Measurements from ENCODE around the gene TP53BP2. TPM values are rescaled to one million over a fixed set of nuclear protein-coding genes. Genes with fewer than 3 reads are reported as not detected.

TP53BP2 gene
- total RNA-seq, 1 donor = 38.0 TPM

GRCh38 chr1:223828162-223828848, 17.4 kb downstream of the TP53BP2 start:
- DNase-seq (ENCODE audit: low read depth) = no peak
- H3K4me3 ChIP-seq (ENCODE audit: low read depth, low read length) = no peak overlapping the region
- TF ChIP-seq, protein P1, sequence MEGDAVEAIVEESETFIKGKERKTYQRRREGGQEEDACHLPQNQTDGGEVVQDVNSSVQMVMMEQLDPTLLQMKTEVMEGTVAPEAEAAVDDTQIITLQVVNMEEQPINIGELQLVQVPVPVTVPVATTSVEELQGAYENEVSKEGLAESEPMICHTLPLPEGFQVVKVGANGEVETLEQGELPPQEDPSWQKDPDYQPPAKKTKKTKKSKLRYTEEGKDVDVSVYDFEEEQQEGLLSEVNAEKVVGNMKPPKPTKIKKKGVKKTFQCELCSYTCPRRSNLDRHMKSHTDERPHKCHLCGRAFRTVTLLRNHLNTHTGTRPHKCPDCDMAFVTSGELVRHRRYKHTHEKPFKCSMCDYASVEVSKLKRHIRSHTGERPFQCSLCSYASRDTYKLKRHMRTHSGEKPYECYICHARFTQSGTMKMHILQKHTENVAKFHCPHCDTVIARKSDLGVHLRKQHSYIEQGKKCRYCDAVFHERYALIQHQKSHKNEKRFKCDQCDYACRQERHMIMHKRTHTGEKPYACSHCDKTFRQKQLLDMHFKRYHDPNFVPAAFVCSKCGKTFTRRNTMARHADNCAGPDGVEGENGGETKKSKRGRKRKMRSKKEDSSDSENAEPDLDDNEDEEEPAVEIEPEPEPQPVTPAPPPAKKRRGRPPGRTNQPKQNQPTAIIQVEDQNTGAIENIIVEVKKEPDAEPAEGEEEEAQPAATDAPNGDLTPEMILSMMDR (IDR thresholded peaks at IDR 0.05; ENCODE audit: insufficient read depth, low read depth, low read length) = no peak

DNA sequence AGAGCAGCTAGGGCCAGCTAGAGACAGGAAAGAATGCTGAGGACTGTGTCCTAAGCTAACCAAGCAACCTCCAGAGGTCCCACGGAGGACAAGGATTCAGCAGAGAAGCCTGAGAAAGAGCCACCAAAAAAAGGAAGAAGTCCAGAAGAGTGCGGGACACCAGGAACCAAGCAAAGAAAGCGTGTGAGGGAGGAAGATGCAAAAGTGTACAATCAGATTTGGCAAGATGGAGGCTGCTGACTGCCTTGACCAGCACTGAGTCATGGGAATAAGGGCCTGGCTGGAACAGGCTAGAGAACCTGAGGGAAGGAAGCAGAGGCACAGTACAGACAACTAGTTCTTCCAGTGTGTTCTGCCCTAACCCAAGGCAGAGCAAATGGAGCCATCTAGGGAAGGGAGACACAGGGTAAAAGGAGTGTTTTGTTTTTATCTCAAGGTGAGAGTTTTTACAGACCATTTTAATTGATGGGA, 18.5 kb downstream of the TP53BP2 start:
- DNase-seq (ENCODE audit: low read depth) = no peak
- no peak overlapping the region for H3K4me3 ChIP-seq (ENCODE audit: low read depth, low read length)
- TF ChIP-seq, protein P1 (IDR thresholded peaks at IDR 0.05; ENCODE audit: insufficient read depth, low read depth, low read length) = no peak

GRCh38 chr1:223825767-223826748, 19.7 kb downstream of the TP53BP2 start:
- no peak overlapping the region for H3K4me3 ChIP-seq (ENCODE audit: low read depth, low read length)
- peak; percentile 42 for DNase-seq (ENCODE audit: low read depth)
- TF ChIP-seq, protein P1 (IDR thresholded peaks at IDR 0.05; ENCODE audit: insufficient read depth, low read depth, low read length) = no peak

DNA sequence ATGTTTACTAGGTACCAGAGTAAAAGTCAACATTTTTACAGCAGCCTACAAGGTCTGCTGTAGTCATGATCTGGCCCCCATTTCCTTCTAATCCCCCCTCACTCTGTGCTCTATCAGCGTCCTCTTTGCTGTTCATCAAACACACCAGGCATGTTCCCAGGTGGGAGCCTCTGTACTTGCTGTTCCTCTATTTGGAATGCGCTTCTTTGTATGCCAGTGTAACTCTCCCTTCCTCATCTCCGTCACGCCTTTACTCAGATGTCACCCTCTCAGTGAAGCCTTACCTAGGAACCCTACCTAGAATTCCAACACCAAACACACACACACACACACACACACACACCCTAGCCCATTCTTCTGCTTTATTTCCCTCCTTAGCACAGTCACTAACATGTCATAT, 21.0 kb downstream of the TP53BP2 start:
- no peak overlapping the region for H3K4me3 ChIP-seq (ENCODE audit: low read depth, low read length)
- TF ChIP-seq, protein P1 (IDR thresholded peaks at IDR 0.05; ENCODE audit: insufficient read depth, low read depth, low read length) = no peak
- DNase-seq (ENCODE audit: low read depth) = no peak

- TF ChIP-seq, protein P1 (IDR thresholded peaks at IDR 0.05; ENCODE audit: insufficient read depth, low read depth, low read length) = no peak
- H3K4me3 ChIP-seq (ENCODE audit: low read depth, low read length) = no peak overlapping the region
- DNase-seq (ENCODE audit: low read depth) = no peak
Observed at GRCh38 chr1:223824287-223824686, 21.5 kb downstream of the TP53BP2 start.

DNA sequence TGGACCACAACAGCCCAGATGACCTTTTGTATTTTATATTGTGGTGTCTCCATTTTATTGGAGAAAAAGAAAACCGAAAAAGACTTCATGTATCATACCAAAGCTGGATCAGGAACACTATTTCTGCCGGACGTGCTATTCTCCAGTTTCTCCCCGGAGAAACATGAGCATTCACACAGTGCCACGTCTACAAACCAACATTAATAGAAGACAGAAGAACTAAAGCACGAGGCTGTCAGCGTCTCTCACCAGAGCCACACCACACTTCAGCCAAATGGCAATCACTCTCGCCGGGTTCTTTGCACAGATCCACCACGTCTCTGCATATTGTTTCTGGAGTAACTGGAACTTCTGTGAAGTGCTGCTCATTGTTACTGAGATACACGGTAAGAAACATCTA, 24.8 kb downstream of the TP53BP2 start:
- TF ChIP-seq, protein P1 (IDR thresholded peaks at IDR 0.05; ENCODE audit: insufficient read depth, low read depth, low read length) = no peak
- DNase-seq (ENCODE audit: low read depth) = no peak
- no peak overlapping the region for H3K4me3 ChIP-seq (ENCODE audit: low read depth, low read length)
